Smooth muscle cell (in vitro differentiated cells): ENCODE data around the gene JAGN1. TPM values are rescaled to one million over a fixed set of nuclear protein-coding genes. Genes with fewer than 3 reads are reported as not detected.
"Not testable (repeated sequence)": the region's sequence is repeated elsewhere in the genome, so short reads cannot be mapped to it uniquely, and the experiment has no call there.

ENCODE experiments used
- DNase-seq: peaks from one replicate; lab custom pipeline; 2025; ENCODE audit not compliant: unreplicated experiment; lab: John Stamatoyannopoulos, UW
- H2AFZ ChIP-seq: fragments of 200-600 bp; sonication (generic); 2 replicates; pipeline ENCODE4 v1.6.0; 2016; ENCODE audit warnings: antibody characterized with exemption, low read depth, mild to moderate bottlenecking
- H3F3A ChIP-seq: fragments of 200-600 bp; sonication (generic); 2 replicates; pipeline ENCODE4 v1.6.0; 2017; ENCODE audit warnings: antibody characterized with exemption, low read depth
- H3K27ac ChIP-seq: fragments of 200-600 bp; sonication (generic); 2 replicates; pipeline ENCODE4 v1.5.1; 2016; ENCODE audit warnings: low read depth, mild to moderate bottlenecking
- H3K27me3 ChIP-seq: fragments of 200-600 bp; sonication (generic); 2 replicates; pipeline ENCODE4 v1.6.1; 2016; ENCODE audit warnings: low read depth, mild to moderate bottlenecking
- H3K36me3 ChIP-seq: fragments of 200-600 bp; sonication (generic); 2 replicates; pipeline ENCODE4 v1.5.1; 2016; ENCODE audit warnings: low read depth
- H3K4me1 ChIP-seq: fragments of 200-600 bp; sonication (generic); 2 replicates; pipeline ENCODE4 v1.5.1; 2016; ENCODE audit warnings: low read depth
- H3K4me2 ChIP-seq: fragments of 200-600 bp; sonication (generic); 2 replicates; pipeline ENCODE4 v1.6.0; 2016; ENCODE audit warnings: mild to moderate bottlenecking
- H3K4me3 ChIP-seq: fragments of 200-600 bp; sonication (generic); 2 replicates; pipeline ENCODE4 v1.5.1; 2016; ENCODE audit warnings: mild to moderate bottlenecking
- H3K79me2 ChIP-seq: fragments of 200-600 bp; sonication (generic); 2 replicates; pipeline ENCODE4 v1.6.0; 2016; ENCODE audit warnings: low read depth, mild to moderate bottlenecking
- H3K9ac ChIP-seq: fragments of 200-600 bp; sonication (generic); 2 replicates; pipeline ENCODE4 v1.6.0; 2016; ENCODE audit warnings: low read depth
- H3K9me3 ChIP-seq: fragments of 200-600 bp; sonication (generic); replicated peaks from 2 replicates; pipeline ENCODE4 v1.5.1; 2016; ENCODE audit warnings: low read depth
- H4K20me1 ChIP-seq: fragments of 200-600 bp; sonication (generic); 2 replicates; pipeline ENCODE4 v1.6.0; 2016; ENCODE audit warnings: low read depth
- WGBS: methylation state at CpG from one replicate; pipeline ENCODE4 v1.1.7; 2016; ENCODE audit warnings: low lambda C conversion rate; 5-methylcytosine and 5-hydroxymethylcytosine counted together
- polyA plus RNA-seq: library from polyadenylated mRNA; unstranded; fragments of >200 nt; fragmentation: Nextera tagmentation; extraction: Ambion mirVana; gene quantifications from 2 replicates; pipeline ENCODE4 v1.2.1, GENCODE V29; 2016
- total RNA-seq: library from RNA; depleted of rRNA; stranded (reverse); fragments of >200 nt; gene quantifications from 2 replicates; pipeline ENCODE4 v1.2.3, GENCODE V29; 2014
- TF ChIP-seq, protein P1 (sequence below): fragments of 200-600 bp; sonication (generic); IDR thresholded peaks from 2 replicates; pipeline ENCODE4 v1.5.1; 2017; ENCODE audit warnings: borderline replicate concordance, mild to moderate bottlenecking, antibody characterized with exemption; ENCODE audit not compliant: insufficient read depth, poor library complexity, severe bottlenecking

The JAGN1 gene
- total and polyA plus RNA-seq, 2 experiments from 2014 or later = 36.8 to 37.3 TPM

- no peaks in the 10 kb centered on the region for H3K9me3 ChIP-seq
- no peaks in the 10 kb centered on the region for H4K20me1 ChIP-seq
- peaks cover 10% of the 10 kb centered on the region for H3F3A ChIP-seq
- DNase-seq = no peak
- H3K4me3 ChIP-seq = no peak overlapping the region
- peaks cover 19% of the 10 kb centered on the region for H3K79me2 ChIP-seq
- no peaks in the 10 kb centered on the region for H3K27me3 ChIP-seq
- TF ChIP-seq, protein P1, sequence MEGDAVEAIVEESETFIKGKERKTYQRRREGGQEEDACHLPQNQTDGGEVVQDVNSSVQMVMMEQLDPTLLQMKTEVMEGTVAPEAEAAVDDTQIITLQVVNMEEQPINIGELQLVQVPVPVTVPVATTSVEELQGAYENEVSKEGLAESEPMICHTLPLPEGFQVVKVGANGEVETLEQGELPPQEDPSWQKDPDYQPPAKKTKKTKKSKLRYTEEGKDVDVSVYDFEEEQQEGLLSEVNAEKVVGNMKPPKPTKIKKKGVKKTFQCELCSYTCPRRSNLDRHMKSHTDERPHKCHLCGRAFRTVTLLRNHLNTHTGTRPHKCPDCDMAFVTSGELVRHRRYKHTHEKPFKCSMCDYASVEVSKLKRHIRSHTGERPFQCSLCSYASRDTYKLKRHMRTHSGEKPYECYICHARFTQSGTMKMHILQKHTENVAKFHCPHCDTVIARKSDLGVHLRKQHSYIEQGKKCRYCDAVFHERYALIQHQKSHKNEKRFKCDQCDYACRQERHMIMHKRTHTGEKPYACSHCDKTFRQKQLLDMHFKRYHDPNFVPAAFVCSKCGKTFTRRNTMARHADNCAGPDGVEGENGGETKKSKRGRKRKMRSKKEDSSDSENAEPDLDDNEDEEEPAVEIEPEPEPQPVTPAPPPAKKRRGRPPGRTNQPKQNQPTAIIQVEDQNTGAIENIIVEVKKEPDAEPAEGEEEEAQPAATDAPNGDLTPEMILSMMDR = no peak
- H3K36me3 ChIP-seq = no peaks in the 10 kb centered on the region
- no peak overlapping the region for H3K9ac ChIP-seq
- peaks cover 9% of the 10 kb centered on the region for H3K4me1 ChIP-seq
- no peak overlapping the region for H2AFZ ChIP-seq
- WGBS = 82% methylated on average over 5 of the region's 5 CpGs
- no peak overlapping the region for H3K27ac ChIP-seq
- H3K4me2 ChIP-seq = no peak overlapping the region
Observed at GRCh38 chr3:9889405-9889804, 1.0 kb upstream of the JAGN1 start.

- 12% methylated on average over 12 of the region's 12 CpGs for WGBS
- Histone ChIP-seq H3K27me3 (no peaks in the 10 kb centered on the region), H3K4me1 (peaks cover 9% of the 10 kb centered on the region), H3K27ac (peak overlapping the region; percentile 82), H3K4me3 (peak overlapping the region; percentile 90), H3K9me3 (no peaks in the 10 kb centered on the region), H3F3A (no peaks in the 10 kb centered on the region), H3K36me3 (no peaks in the 10 kb centered on the region), H3K79me2 (peaks cover 22% of the 10 kb centered on the region), H3K4me2 (peak overlapping the region; percentile 99), H2AFZ (peak overlapping the region; percentile 93), H4K20me1 (no peaks in the 10 kb centered on the region), H3K9ac (peak overlapping the region; percentile 98)
- TF ChIP-seq, protein P1 = no peak
- DNase-seq = no peak
Observed at GRCh38 chr3:9891072-9891622, 737 bp downstream of the JAGN1 start.

GRCh38 chr3:9893739-9894138, 3.3 kb downstream of the JAGN1 start:
- TF ChIP-seq, protein P1 = no peak
- H3K27me3 ChIP-seq = no peaks in the 10 kb centered on the region
- H3K79me2 ChIP-seq = peaks cover 22% of the 10 kb centered on the region
- H3K9me3 ChIP-seq = no peaks in the 10 kb centered on the region
- H2AFZ ChIP-seq = no peak overlapping the region
- peak overlapping the region; percentile 40 for H3K27ac ChIP-seq
- no peak overlapping the region for H3K4me2 ChIP-seq
- H3K4me1 ChIP-seq = peaks cover 9% of the 10 kb centered on the region
- H3K36me3 ChIP-seq = no peaks in the 10 kb centered on the region
- whole genome bisulfite sequencing = 100% methylated on average over 1 of the region's 1 CpG
- H4K20me1 ChIP-seq = no peaks in the 10 kb centered on the region
- DNase-seq = no peak
- H3K9ac ChIP-seq = no peak overlapping the region
- no peaks in the 10 kb centered on the region for H3F3A ChIP-seq
- H3K4me3 ChIP-seq = no peak overlapping the region

GRCh38 chr3:9895715-9896114, 5.3 kb downstream of the JAGN1 start:
- WGBS = 98% methylated on average over 3 of the region's 3 CpGs
- peaks cover 19% of the 10 kb centered on the region for H3K79me2 ChIP-seq
- H3K9me3 ChIP-seq, H3K27me3 ChIP-seq, H3K9ac ChIP-seq, H3K4me2 ChIP-seq, H4K20me1 ChIP-seq, H3K36me3 ChIP-seq, H3K27ac ChIP-seq, H3F3A ChIP-seq, H2AFZ ChIP-seq, DNase-seq, H3K4me1 ChIP-seq, H3K4me3 ChIP-seq: not testable (repeated sequence)

DNA sequence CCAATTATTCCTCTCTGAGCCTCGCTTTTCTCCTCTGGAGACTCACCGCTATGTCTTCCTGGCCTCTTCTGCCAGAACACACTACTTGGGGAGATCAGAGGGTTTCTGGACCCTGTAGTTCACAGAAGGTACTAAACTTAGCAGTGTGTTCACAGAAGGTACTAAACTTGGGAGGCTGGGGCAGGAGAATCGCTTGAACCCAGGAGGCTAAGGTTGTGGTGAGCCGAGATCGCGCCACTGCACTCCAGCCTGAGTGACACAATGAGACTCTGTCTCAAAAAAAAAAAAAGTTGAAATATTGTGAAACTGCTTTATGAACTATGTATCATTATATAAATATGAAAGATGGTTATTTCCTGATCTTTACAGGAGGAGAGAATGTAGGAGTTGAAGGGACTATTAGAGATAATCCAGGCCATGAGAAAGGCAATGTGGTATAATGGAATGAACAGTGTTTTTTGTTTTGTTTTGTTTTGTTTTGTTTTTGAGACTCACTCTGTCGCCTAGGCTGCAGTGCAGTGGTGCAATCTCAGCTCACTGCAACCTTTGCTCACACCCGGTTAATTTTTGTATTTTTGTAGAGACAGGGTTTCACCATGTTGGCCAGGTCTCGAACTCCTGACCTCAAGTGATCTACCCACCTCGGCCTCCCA, 6.5 kb downstream of the JAGN1 start:
- not testable (repeated sequence) for H2AFZ ChIP-seq, H3K9me3 ChIP-seq, DNase-seq, H3K4me2 ChIP-seq, H4K20me1 ChIP-seq, H3K36me3 ChIP-seq, H3K4me3 ChIP-seq, H3K4me1 ChIP-seq, H3K79me2 ChIP-seq, H3K27me3 ChIP-seq, H3K9ac ChIP-seq, H3K27ac ChIP-seq, H3F3A ChIP-seq
- 99% methylated on average over 10 of the region's 10 CpGs for WGBS
